ENCODE results near the gene PTPN11. TPM values are rescaled to one million over a fixed set of nuclear protein-coding genes. Genes with fewer than 3 reads are reported as not detected.

Gene PTPN11
- total and polyA plus RNA-seq, 2 of the 13 experiments (the other 11 are each of a cell fraction or from before 2014, with no cell fraction given): 30.0 to 63.5 TPM

GRCh38 chr12:112533528-112533927 lies 114.8 kb downstream of the PTPN11 start (continued):
- TF ChIP-seq MLXIP (CRISPR knock-in tag; IDR thresholded peaks at IDR 0.05; ENCODE audit: borderline replicate concordance) (no peak), ZNF337 (CRISPR knock-in tag; IDR thresholded peaks at IDR 0.05; ENCODE audit: borderline replicate concordance, low read depth) (no peak), ZNF451 (CRISPR knock-in tag; IDR thresholded peaks at IDR 0.05) (no peak), ZNF318 (CRISPR knock-in tag; IDR thresholded peaks at IDR 0.05) (no peak), FUBP1 (CRISPR knock-in tag; IDR thresholded peaks at IDR 0.05; ENCODE audit: borderline replicate concordance) (no peak), ELF3 (CRISPR knock-in tag; IDR thresholded peaks at IDR 0.05) (no peak), RCOR2 (CRISPR knock-in tag; IDR thresholded peaks at IDR 0.05) (no peak), KDM1A (CRISPR knock-in tag; IDR thresholded peaks at IDR 0.05) (no peak)
